Measurements from ENCODE around the gene TATDN2.

The TATDN2 gene

GRCh38 chr3:10213156-10213792 lies 35.0 kb upstream of the TATDN2 start:
- in situ Hi-C loops (cut with MboI; ENCODE audit: low sequenced_read_pairs, unreplicated experiment) = no loop called here
- DNase-seq (ENCODE audit: low spot score) = peak; percentile 63
- TF ChIP-seq CTCF (IDR thresholded peaks at IDR 0.05; ENCODE audit: borderline replicate concordance, control extremely low read depth, extremely low read depth, insufficient read depth, missing control alignments) = no peak

GRCh38 chr3:10215578-10216368 lies 32.5 kb upstream of the TATDN2 start:
- no peak for DNase-seq (ENCODE audit: low spot score)
- no peak for TF ChIP-seq CTCF (IDR thresholded peaks at IDR 0.05; ENCODE audit: borderline replicate concordance, control extremely low read depth, extremely low read depth, insufficient read depth, missing control alignments)

GRCh38 chr3:10217359-10217758 lies 30.9 kb upstream of the TATDN2 start:
- in situ Hi-C loops (cut with MboI; ENCODE audit: low sequenced_read_pairs, unreplicated experiment) = no loop called here

More at GRCh38 chr3:10215578-10216368, 32.5 kb upstream of the TATDN2 start:
- in situ Hi-C loops (cut with MboI; ENCODE audit: low sequenced_read_pairs, unreplicated experiment) = no loop called here

GRCh38 chr3:10219737-10220136 lies 28.5 kb upstream of the TATDN2 start:
- no peak for DNase-seq (ENCODE audit: low spot score)
- in situ Hi-C loops (cut with MboI; ENCODE audit: low sequenced_read_pairs, unreplicated experiment) = no loop called here
- TF ChIP-seq CTCF (IDR thresholded peaks at IDR 0.05; ENCODE audit: borderline replicate concordance, control extremely low read depth, extremely low read depth, insufficient read depth, missing control alignments) = no peak

More at GRCh38 chr3:10217359-10217758, 30.9 kb upstream of the TATDN2 start:
- no peak for DNase-seq (ENCODE audit: low spot score)
- no peak for TF ChIP-seq CTCF (IDR thresholded peaks at IDR 0.05; ENCODE audit: borderline replicate concordance, control extremely low read depth, extremely low read depth, insufficient read depth, missing control alignments)

GRCh38 chr3:10223676-10224639 lies 24.3 kb upstream of the TATDN2 start:
- peak; percentile 60 for DNase-seq (ENCODE audit: low spot score)
- in situ Hi-C loops (cut with MboI; ENCODE audit: low sequenced_read_pairs, unreplicated experiment) = no loop called here
- TF ChIP-seq CTCF (IDR thresholded peaks at IDR 0.05; ENCODE audit: borderline replicate concordance, control extremely low read depth, extremely low read depth, insufficient read depth, missing control alignments) = no peak
